ENCODE results near the gene TCP1. TPM values are rescaled to one million over a fixed set of nuclear protein-coding genes. Genes with fewer than 3 reads are reported as not detected.

TCP1 gene
- total RNA-seq, 1 experiment from 2014 or later, result 406 TPM

GRCh38 chr6:159772196-159772595, 17.2 kb downstream of the TCP1 start:
- DNase-seq, result no peak
- H3K4me3 ChIP-seq (ENCODE audit: insufficient read depth, low read depth, low read length), result no peak overlapping the region
- peaks cover 22% of the 10 kb centered on the region for H3K36me3 ChIP-seq (replicated peaks; ENCODE audit: control insufficient read depth, insufficient read depth, low read length)
- H3K27me3 ChIP-seq (ENCODE audit: control insufficient read depth, insufficient read depth, low read length), result no peaks in the 10 kb centered on the region

GRCh38 chr6:159769470-159769869, 19.9 kb downstream of the TCP1 start:
- Histone ChIP-seq H3K4me3 (ENCODE audit: insufficient read depth, low read depth, low read length) (no peak overlapping the region), H3K36me3 (replicated peaks; ENCODE audit: control insufficient read depth, insufficient read depth, low read length) (peaks cover 21% of the 10 kb centered on the region), H3K27me3 (ENCODE audit: control insufficient read depth, insufficient read depth, low read length) (no peaks in the 10 kb centered on the region)
- no peak for DNase-seq

- H3K36me3 ChIP-seq (replicated peaks; ENCODE audit: control insufficient read depth, insufficient read depth, low read length), result peaks cover 33% of the 10 kb centered on the region
Observed at GRCh38 chr6:159766906-159767305, 22.5 kb downstream of the TCP1 start.

GRCh38 chr6:159762681-159763293, 26.6 kb downstream of the TCP1 start:
- Histone ChIP-seq H3K4me3 (ENCODE audit: insufficient read depth, low read depth, low read length) (peak overlapping the region; percentile 98), H3K36me3 (replicated peaks; ENCODE audit: control insufficient read depth, insufficient read depth, low read length) (peaks cover 27% of the 10 kb centered on the region)
- no peak for DNase-seq

More at GRCh38 chr6:159766906-159767305, 22.5 kb downstream of the TCP1 start:
- DNase-seq, result no peak
- no peak overlapping the region for H3K4me3 ChIP-seq (ENCODE audit: insufficient read depth, low read depth, low read length)
- no peaks in the 10 kb centered on the region for H3K27me3 ChIP-seq (ENCODE audit: control insufficient read depth, insufficient read depth, low read length)

GRCh38 chr6:159761873-159762680, 27.3 kb downstream of the TCP1 start, which contains the start of gene ACAT2:
Gene ACAT2, plus strand, starts transcription at chr6:159762045. Its CDS starts 43 bp downstream, at chr6:159762088.
- DNase-seq, result peak; percentile 99
- Histone ChIP-seq H3K27me3 (ENCODE audit: control insufficient read depth, insufficient read depth, low read length) (no peaks in the 10 kb centered on the region), H3K4me3 (ENCODE audit: insufficient read depth, low read depth, low read length) (peak within 1 kb of the TSS; percentile 98), H3K36me3 (replicated peaks; ENCODE audit: control insufficient read depth, insufficient read depth, low read length) (peaks cover 23% of the 10 kb centered on the region)

More at GRCh38 chr6:159762681-159763293, 26.6 kb downstream of the TCP1 start:
- H3K27me3 ChIP-seq (ENCODE audit: control insufficient read depth, insufficient read depth, low read length), result no peaks in the 10 kb centered on the region

GRCh38 chr6:159761129-159761872, 28.1 kb downstream of the TCP1 start:
- peak overlapping the region; percentile 61 for H3K4me3 ChIP-seq (ENCODE audit: insufficient read depth, low read depth, low read length)
- peak; percentile 49 for DNase-seq
- H3K27me3 ChIP-seq (ENCODE audit: control insufficient read depth, insufficient read depth, low read length), result no peaks in the 10 kb centered on the region
- H3K36me3 ChIP-seq (replicated peaks; ENCODE audit: control insufficient read depth, insufficient read depth, low read length), result peaks cover 20% of the 10 kb centered on the region

- H3K36me3 ChIP-seq (replicated peaks; ENCODE audit: control insufficient read depth, insufficient read depth, low read length), result peaks cover 24% of the 10 kb centered on the region
- no peak overlapping the region; the same call in 1 of the 2 replicates for H3K4me3 ChIP-seq (ENCODE audit: insufficient read depth, low read depth, low read length)
- DNase-seq, result peak; percentile 72
- H3K27me3 ChIP-seq (ENCODE audit: control insufficient read depth, insufficient read depth, low read length), result no peaks in the 10 kb centered on the region
Observed at GRCh38 chr6:159760602-159761057, 28.8 kb downstream of the TCP1 start.

- no peak for DNase-seq
- peaks cover 29% of the 10 kb centered on the region for H3K36me3 ChIP-seq (replicated peaks; ENCODE audit: control insufficient read depth, insufficient read depth, low read length)
- H3K27me3 ChIP-seq (ENCODE audit: control insufficient read depth, insufficient read depth, low read length), result no peaks in the 10 kb centered on the region
- H3K4me3 ChIP-seq (ENCODE audit: insufficient read depth, low read depth, low read length), result no peak overlapping the region
Observed at GRCh38 chr6:159759645-159760044, 29.8 kb downstream of the TCP1 start.

GRCh38 chr6:159758031-159759001, 31.1 kb downstream of the TCP1 start:
- H3K27me3 ChIP-seq (ENCODE audit: control insufficient read depth, insufficient read depth, low read length), result no peaks in the 10 kb centered on the region
- H3K36me3 ChIP-seq (replicated peaks; ENCODE audit: control insufficient read depth, insufficient read depth, low read length), result peaks cover 26% of the 10 kb centered on the region
- no peak overlapping the region for H3K4me3 ChIP-seq (ENCODE audit: insufficient read depth, low read depth, low read length)
- peak; percentile 38 for DNase-seq

GRCh38 chr6:159756508-159756907, 32.9 kb downstream of the TCP1 start:
- no peaks in the 10 kb centered on the region for H3K27me3 ChIP-seq (ENCODE audit: control insufficient read depth, insufficient read depth, low read length)
- H3K36me3 ChIP-seq (replicated peaks; ENCODE audit: control insufficient read depth, insufficient read depth, low read length), result peaks cover 26% of the 10 kb centered on the region
- no peak for DNase-seq
- no peak overlapping the region for H3K4me3 ChIP-seq (ENCODE audit: insufficient read depth, low read depth, low read length)

- H3K27me3 ChIP-seq (ENCODE audit: control insufficient read depth, insufficient read depth, low read length), result no peaks in the 10 kb centered on the region
- DNase-seq, result no peak
- peaks cover 30% of the 10 kb centered on the region for H3K36me3 ChIP-seq (replicated peaks; ENCODE audit: control insufficient read depth, insufficient read depth, low read length)
- no peak overlapping the region for H3K4me3 ChIP-seq (ENCODE audit: insufficient read depth, low read depth, low read length)
Observed at GRCh38 chr6:159754959-159755914, 34.2 kb downstream of the TCP1 start.

- Histone ChIP-seq H3K36me3 (replicated peaks; ENCODE audit: control insufficient read depth, insufficient read depth, low read length) (peaks cover 34% of the 10 kb centered on the region), H3K4me3 (ENCODE audit: insufficient read depth, low read depth, low read length) (no peak overlapping the region), H3K27me3 (ENCODE audit: control insufficient read depth, insufficient read depth, low read length) (no peaks in the 10 kb centered on the region)
- DNase-seq, result no peak
Observed at GRCh38 chr6:159754401-159754800, 35.0 kb downstream of the TCP1 start.
